SK-MEL-5 (cell line): Measurements from ENCODE around the gene FN1. TPM values are rescaled to one million over a fixed set of nuclear protein-coding genes. Genes with fewer than 3 reads are reported as not detected.
A peak's percentile ranks its signal among the peaks of the same experiment; 100 is the strongest.

ENCODE experiments used
- DNase-seq: peaks from one replicate; pipeline ENCODE4 v3.0.0-alpha.2; 2016; ENCODE audit warnings: low read depth, low spot score
- in situ Hi-C: cut with HindIII; loops from 2 replicates; pipeline ENCODE4 v1.10.0; 2016; ENCODE audit warnings: low sequenced_read_pairs, high pct_unique_total_duplicates, low pct_unique_long_range_greater_than_20kb
- total RNA-seq: library from RNA; depleted of rRNA; stranded (reverse); fragments of >200 nt; shearing (Covaris generic); gene quantifications from 2 replicates; pipeline ENCODE4 v1.2.3, GENCODE V29; 2014

Gene FN1
- total RNA-seq, 1 experiment from 2014 or later, result 424 TPM

GRCh38 chr2:215401896-215402379, 33.9 kb downstream of the FN1 start:
- in situ Hi-C loops, result no loop called here
- peak; percentile 68 for DNase-seq

DNA sequence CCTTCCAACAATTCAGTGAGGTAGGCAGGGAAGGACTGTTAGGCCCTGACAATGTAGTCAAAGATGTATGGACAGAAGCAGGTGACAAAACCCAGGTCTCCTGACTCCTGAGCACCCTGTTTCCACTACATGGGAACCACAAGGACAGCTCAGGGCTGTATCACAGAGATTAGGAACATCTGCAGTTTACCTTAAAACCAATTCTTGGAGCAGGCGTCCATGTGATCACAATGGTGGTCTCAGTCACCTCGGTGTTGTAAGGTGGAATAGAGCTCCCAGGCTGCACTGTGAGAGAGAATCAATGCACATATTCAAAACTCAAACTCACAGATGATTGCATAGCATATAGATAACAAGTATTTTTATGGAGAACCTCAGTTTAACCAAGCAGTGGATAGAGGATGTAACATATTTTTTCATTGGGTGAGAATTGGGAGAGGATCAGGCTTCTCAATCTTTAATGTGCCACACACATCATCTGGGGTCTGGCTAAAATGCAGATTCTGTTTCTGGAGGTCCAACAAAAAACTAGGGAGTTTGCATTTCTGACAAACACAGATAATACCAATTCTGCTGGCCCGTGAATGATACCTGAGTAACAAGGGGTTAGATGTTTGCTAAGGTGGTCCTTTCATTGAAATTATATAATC, 36.7 kb downstream of the FN1 start:
- DNase-seq, result no peak
- in situ Hi-C loops, result no loop called here

GRCh38 chr2:215397632-215398341, 38.1 kb downstream of the FN1 start:
- in situ Hi-C loops, result no loop called here

GRCh38 chr2:215396595-215397313, 39.1 kb downstream of the FN1 start:
- DNase-seq, result peak; percentile 48
- in situ Hi-C loops, result no loop called here

More at GRCh38 chr2:215397632-215398341, 38.1 kb downstream of the FN1 start:
- DNase-seq, result peak; percentile 79

- no peak for DNase-seq
- in situ Hi-C loops, result no loop called here
Measured at GRCh38 chr2:215395687-215396460, 40.0 kb downstream of the FN1 start.

DNA sequence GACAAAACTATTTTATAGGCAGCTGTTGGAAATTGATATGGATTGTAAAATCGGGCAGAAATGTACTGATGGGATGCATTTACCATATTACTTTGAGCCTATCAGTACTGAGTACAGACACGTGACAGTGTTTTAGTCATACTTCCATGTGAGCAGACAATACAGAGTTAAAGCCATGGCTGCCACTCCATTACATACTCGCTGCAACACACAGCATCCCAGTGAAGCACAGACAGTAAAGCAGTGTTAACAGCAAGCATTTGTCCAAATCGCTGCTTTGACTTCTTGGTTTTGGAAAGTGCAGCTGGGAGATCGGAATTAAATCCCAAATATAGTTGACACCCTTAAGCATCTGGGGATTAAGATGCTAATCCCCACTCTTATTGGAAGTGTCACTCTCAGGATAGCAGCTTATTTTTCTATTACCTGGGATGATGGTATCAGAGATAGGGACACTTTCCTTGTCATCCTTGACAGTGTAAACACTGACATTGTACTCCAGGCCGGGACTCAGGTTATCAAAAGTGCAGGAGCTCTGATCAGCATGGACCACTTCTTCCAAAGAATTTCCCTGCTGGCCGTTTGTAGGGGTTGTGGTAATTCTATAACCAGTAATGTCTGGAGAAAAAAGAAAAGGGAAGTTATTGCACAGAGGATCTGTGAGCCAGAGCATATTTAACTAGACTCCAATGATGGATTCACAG, 41.6 kb downstream of the FN1 start:
- in situ Hi-C loops, result no loop called here
- DNase-seq, result no peak

GRCh38 chr2:215392687-215393270, 43.1 kb downstream of the FN1 start:
- DNase-seq, result no peak
- in situ Hi-C loops, result no loop called here

DNA sequence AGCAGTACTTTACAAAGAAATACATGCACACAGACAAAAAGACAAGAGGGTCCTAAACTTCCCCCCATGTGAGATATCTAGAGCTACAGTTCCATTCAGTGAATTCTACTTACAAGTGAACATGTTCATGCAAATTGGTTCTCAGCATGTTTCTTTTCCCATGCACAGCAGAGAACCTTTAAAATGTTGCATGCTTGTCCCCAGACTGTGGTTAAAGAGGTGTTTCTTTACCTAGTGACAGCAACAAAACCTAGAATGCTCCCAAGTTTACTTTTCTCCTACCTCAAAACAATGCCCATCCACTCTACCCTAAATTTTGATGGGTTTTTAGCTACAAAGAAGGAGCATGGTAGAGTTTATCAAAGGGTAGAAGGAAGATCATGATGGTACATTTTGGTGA, 43.7 kb downstream of the FN1 start:
- no peak for DNase-seq
- in situ Hi-C loops, result no loop called here

DNA sequence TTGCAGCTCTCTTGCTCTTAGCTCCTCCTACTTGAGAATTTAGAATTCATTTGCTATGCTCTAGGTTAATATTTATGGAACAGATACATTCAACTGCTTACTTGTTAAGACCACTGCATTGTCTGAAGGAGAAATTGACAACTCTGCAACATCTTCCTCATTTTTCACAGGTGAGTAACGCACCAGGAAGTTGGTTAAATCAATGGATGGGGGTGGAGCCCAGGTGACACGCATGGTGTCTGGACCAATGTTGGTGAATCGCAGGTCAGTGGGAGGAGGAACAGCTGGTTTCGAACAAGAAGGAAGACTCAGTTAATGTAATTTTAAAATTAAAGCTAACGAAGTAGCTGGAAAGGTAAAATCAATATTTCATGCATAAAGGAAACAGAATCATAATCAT, 44.3 kb downstream of the FN1 start:
- DNase-seq, result no peak
- in situ Hi-C loops, result no loop called here

DNA sequence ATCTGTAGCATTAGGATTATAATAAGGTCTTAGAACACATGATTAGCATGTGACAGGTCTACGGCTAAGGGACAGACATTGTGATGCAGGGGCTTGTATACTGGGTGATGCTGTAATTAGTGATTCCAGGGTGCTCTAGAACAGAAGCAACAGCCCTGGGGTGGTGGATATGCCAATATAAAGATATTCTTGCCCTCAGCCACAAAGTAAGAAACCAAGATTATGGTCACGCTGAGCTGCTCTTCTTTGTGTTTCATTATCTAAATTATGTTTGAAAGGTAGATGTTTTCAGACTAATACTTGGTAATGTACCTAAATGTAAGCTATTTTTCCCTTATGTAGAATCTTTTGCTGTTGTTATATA, 45.3 kb downstream of the FN1 start:
- no peak for DNase-seq

DNA sequence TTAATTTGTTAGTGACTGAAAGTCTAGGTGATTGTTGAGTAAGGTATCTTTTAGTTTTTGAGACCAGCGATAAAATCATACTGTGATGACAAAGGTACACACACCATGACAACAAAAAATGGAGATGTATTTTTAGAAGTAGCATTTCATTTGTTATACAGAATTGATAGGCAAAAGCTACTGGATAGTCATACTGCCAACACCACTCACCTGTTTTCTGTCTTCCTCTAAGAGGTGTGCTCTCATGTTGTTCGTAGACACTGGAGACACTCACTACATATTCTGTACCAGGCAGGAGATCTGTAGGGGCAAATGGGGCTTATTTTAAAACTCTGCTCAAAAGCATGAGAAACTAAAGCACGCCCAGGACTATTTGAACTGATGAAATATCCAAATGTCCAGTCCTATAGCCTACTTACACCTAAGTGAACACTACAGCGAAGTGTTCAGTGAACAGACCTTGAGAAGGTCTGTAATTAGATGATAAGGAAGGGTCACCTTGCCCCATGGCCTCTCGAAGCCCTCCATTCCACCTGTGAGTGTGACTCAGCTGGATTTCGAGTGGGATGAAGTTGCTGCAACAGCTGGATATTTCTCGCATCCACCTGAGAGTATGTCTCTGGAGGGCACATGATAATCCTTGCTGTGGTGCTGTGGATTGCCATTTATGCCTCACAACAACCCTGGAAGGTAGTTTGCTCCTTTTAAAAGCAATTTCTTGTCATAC, 47.7 kb downstream of the FN1 start:
- no peak for DNase-seq
- in situ Hi-C loops, result no loop called here

More for the DNA sequence above, 45.3 kb downstream of the FN1 start:
- in situ Hi-C loops, result no loop called here

DNA sequence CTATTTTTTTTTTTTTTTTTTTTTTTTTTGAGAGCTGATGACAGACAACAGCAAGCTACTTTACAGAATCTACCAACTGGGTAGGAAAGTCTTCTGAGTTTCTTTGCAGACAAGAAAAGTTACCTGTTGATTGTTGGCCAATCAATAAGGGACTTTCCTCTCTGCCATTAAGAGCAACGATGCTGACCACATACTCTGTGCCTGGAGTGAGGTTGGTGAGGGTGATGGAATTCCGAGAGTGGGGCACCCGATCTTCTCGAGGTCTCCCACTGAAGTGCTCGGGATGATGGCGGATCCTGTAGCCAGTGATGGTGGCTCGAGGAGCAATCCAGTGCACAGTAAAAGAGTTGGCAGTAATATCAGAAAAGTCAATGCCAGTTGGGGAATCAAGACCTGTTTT, 49.3 kb downstream of the FN1 start:
- no peak for DNase-seq
- in situ Hi-C loops, result no loop called here

GRCh38 chr2:215384710-215385109, 51.2 kb downstream of the FN1 start:
- in situ Hi-C loops, result no loop called here
- no peak for DNase-seq

DNA sequence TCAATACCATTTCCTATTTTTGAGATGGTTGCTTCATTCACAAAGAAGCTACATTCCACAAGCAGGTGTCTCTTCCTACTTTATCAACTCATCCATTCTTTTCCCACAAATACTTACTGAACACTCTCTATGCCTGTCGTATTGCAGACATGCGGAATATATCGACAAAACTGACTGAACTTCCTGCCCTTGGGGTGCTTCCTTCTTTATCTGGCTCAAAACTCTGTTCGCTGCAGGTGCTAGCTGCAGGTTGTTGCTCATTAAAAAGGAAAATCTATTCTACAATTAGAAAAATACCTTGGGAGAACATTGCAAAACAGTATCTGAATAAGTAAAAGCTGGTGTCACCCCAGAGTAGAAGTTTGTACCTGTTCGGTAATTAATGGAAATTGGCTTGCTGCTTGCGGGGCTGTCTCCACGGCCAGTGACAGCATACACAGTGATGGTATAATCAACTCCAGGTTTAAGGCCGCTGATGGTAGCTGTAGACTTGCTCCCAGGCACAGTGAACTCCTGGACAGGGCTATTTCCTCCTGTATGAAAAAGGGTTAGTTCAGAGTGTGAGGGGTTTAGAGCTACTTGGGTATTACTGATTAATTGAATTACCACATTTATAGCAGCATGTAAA, 52.1 kb downstream of the FN1 start:
- DNase-seq, result no peak
- in situ Hi-C loops, result no loop called here

DNA sequence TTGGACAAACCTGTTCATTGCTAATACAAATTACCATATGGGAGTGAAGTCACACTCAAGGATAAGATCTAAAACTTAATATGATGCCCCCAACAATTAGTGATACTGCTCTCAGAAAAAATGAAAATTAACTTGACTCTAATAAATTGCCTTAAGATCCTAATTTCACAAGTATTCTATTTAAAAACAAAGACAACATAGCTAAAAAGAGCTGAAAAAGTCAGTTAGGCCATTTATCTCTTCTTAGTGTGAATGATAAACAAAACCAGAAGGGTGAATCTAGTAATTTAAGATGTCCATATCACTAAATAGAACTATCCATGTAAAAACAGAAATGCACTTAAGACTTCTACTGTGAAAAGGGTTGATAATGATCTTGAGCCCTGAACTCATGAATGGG, 53.4 kb downstream of the FN1 start:
- no peak for DNase-seq
- in situ Hi-C loops, result no loop called here

DNA sequence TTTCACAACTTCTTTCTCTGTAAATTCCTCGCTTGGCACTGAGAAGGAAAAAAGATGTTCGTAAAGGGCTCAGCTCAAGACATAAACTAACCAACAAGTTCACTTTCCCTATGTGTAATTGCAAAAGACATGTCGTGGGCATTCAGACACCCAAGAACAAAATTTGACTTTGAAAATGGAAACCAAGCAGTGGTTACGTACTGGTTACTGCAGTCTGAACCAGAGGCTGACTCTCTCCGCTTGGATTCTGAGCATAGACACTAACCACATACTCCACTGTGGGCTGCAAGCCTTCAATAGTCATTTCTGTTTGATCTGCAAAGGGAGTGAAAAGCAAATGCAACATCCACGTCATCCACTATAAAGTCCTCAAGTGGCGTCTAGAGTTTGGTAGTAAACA, 53.9 kb downstream of the FN1 start:
- no peak for DNase-seq
- in situ Hi-C loops, result no loop called here
